C4-2B (cell line): ENCODE results near the gene ZNF22.

ENCODE experiments used
- H3K27ac ChIP-seq: fragments of 450-650 bp; 2 replicates; pipeline ENCODE4 v1.5.1; 2017
- ZFX ChIP-seq: fragments of 450-650 bp; IDR thresholded peaks from 2 replicates; pipeline ENCODE4 v1.6.1; 2017
- TF ChIP-seq, protein P1 (sequence below): fragments of 450-650 bp; conservative IDR thresholded peaks from 2 replicates; pipeline ENCODE4 v1.5.1; 2017; ENCODE audit warnings: mild to moderate bottlenecking

ZNF22 gene

DNA sequence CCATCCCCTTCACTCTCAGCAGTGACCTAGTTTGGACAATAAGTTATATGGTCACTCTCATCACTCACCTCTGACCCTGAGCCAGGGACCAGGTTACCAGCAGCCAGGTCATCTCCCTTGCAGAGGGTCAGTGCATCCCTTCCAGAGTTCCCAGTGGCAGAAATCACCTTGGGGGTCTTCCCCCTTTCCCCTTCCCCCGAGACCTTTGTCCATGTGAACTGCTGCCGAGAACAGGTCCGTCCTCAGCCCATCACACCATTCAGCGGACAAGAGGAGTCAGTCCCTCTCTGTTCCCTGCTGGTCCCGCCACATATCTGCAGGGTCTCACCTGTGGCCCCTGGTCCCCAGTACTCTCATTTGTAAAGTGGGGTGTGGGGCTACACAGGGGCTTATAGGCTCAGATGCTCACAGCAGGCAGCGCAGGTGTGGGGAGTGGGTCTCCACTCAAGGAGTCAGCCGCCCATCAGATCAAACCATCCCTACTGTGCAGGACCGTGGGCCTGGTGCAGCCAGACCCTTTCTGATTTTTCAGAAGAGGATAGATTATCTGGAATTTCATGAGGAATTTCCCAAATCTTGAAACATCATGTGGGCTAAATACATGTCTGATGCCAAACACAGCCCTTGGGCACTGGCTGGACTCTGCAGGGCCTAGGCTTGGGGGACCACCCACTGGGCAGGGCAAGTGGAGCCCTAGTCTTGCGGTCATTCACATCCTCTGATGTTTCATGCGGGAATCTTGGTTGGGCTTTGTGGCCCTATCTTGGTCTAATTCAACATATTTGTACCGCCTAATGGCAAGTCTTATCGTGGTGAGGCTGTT lies 28.6 kb upstream of the ZNF22 start:
- TF ChIP-seq, protein P1, sequence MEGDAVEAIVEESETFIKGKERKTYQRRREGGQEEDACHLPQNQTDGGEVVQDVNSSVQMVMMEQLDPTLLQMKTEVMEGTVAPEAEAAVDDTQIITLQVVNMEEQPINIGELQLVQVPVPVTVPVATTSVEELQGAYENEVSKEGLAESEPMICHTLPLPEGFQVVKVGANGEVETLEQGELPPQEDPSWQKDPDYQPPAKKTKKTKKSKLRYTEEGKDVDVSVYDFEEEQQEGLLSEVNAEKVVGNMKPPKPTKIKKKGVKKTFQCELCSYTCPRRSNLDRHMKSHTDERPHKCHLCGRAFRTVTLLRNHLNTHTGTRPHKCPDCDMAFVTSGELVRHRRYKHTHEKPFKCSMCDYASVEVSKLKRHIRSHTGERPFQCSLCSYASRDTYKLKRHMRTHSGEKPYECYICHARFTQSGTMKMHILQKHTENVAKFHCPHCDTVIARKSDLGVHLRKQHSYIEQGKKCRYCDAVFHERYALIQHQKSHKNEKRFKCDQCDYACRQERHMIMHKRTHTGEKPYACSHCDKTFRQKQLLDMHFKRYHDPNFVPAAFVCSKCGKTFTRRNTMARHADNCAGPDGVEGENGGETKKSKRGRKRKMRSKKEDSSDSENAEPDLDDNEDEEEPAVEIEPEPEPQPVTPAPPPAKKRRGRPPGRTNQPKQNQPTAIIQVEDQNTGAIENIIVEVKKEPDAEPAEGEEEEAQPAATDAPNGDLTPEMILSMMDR, result no peak
- TF ChIP-seq ZFX, result no peak
- H3K27ac ChIP-seq, result no peak overlapping the region

DNA sequence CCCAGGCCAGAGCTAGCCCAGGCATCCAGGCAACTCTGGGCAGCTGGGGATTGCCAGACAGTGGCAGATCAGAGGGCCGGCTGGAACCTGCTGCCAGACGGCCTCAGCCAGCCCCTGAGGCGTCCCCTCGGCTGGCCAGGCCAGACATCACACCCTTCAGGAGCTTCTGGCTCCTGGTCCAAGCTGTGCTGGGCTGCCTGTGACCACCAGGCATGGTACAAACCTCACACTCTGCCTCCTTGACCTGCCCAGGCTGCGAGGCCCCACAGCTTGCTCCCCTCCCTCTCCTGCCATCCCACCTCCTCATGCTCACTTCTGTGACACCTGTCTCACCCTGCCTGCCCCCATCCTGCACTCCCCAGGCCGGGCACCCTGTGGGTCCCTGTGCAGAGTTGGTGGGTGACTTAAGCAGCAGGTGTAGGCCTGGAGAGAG lies 27.8 kb upstream of the ZNF22 start:
- no peak overlapping the region for H3K27ac ChIP-seq
- TF ChIP-seq, protein P1, result no peak
- TF ChIP-seq ZFX, result no peak

DNA sequence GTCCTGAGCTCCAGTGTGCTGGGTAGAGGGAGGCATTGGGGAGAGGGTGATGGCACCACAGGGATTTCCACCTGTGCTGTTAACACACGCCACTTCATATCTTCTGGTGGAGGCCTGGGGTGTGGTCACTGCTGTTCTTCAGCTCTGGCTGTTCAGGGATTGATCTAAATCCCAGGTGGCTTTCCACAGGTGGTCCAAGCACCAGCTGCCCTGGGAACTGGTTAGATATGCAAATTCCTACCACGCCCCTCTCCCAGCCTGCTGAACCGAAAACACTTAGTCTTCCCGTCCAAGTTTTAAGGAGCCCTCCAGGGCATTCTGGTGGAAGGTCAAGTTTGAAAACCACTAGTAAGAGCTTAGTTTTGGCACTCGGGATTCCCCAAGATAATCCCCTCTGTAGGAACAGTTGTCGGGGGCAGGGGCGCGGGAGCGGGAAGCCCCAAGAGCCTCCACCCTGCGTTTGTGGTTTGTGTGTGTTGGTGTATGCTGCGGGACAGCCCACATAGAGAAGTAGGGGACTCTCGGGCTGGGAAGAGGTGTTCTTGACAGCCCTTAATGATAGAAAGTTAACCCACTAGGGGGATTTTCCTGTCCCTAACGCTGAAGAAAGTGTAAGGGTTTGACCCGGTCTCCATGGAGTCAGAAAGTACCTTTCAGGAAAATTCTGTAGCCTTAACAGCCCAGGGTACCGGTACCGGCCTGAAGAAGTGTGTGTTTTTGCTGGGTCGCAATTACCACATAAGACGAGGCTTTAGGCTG lies 27.2 kb upstream of the ZNF22 start:
- H3K27ac ChIP-seq, result no peak overlapping the region
- TF ChIP-seq ZFX, result no peak
- TF ChIP-seq, protein P1, result no peak

DNA sequence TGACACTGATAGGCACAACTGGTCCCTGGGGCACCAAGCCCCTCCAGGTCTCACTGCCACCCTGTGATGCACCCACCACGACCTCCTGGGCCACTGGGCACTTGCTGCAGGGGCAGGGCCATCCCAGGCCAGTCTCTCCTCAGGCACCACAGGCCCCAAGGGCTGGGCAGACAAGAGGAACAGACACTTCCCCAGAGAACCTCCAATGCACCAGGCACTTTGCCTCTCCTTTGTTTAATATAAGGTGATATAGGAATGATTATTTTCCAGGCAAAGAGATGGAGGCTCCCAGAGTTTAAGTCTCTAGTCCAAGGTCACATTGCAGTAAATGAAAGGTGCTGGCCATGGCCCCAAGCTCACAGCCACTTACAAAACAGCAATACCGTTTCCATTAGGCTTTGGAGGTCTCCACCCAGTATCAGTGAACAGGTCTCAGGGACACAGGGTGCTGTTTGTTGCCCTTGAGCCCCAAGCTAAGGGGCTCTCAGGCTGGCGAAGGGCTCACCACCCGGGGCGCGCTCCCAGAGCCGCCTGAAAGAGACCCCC lies 26.6 kb upstream of the ZNF22 start:
- no peak overlapping the region; the same call in 1 of the 2 replicates for H3K27ac ChIP-seq
- no peak for TF ChIP-seq ZFX
- TF ChIP-seq, protein P1, result no peak

DNA sequence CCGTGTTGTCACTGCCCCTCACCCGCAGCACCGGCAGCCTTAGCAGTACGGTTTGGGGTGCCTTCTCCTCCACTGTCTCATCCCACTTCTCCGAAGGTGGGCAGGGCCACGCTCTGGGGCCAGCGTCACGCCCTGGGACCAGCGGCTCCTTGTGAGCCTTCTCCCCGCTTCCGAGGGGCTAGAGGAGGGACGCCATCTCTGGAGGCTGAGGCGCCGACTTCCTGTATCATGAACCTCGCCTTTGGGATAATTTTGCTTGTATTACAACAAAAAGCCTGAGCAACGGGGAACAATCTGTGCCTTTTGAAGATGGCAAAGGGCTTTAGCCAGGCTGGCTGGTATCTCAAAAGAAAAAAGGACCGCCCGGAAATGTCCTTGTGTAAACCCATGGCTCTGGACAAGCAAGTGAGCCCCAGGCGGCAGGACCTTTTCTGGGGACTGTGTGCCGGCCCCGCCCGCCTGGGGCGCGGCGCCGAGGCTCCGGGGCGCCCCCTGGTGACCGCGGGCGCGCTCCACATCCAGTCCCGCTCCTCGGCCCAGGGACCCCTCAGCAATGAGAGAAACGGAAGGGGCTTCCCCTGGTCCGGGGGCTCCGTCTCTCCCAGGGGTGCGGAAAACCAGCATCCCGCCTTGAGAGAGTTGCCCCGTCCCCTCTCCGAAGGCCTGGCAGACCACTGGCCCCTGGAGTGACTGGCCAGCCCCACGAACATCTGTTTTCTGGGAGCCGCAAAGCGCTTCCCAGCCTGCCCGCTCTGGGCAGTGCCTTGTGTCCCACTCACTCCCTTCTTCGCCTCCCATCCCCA lies 25.9 kb upstream of the ZNF22 start:
- TF ChIP-seq, protein P1, result peak; percentile 98
- TF ChIP-seq ZFX, result no peak
- H3K27ac ChIP-seq, result no peak overlapping the region; the same call in 1 of the 2 replicates

DNA sequence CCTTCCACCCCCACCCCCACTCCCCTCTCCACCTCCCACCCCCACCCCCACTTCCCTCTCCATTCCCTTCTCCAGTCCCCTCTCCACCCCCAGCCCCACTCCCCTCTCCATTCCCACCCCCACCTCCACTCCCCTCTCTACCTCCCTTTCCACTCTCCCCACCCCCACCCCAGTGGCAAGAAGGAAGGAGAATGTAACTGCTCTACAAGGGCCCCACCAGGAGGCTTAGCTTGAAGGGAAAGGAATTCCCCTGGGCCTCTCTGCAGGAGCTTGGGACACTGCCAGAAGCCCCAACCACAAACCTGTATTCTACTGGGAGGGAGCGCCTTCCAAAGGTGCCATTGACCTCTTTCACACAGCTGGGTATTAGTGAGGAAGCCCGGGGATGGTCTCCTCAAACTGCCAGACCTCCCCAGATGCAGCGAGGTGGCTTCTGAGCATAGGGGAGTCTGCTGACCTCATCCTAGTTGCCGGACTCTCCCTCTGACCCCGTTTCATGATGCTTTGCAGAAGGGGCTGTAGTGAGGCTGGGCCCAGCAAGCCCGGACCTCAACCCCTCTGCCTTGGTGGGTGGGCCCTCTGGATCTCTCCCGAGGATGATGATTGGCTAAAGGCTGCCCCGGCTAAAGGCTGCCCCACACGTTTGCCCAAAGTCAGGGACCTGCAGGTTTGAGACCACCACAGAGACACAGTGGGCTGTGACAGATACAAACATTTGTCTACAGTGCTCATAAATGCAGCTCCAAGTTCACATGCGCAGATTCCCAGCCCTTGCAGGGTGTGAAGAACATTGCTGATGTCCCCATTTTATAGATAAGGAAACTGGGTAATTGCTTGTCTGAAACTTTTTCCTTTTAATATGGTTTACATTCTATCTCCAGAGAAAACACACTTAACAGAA lies 25.0 kb upstream of the ZNF22 start:
- no peak overlapping the region for H3K27ac ChIP-seq
- no peak for TF ChIP-seq ZFX
- TF ChIP-seq, protein P1, result no peak
